ENCODE data around the gene GNAO1.

GRCh38 chr16:56325956-56326355, 134.7 kb downstream of the GNAO1 start:
- no peak for TF ChIP-seq SP2 (tag by site-specific recombination; IDR thresholded peaks at IDR 0.05)
- no peak for TF ChIP-seq SETDB1 (IDR thresholded peaks at IDR 0.05; ENCODE audit: insufficient read length, low read length)
- TF ChIP-seq ZNF274 (IDR thresholded peaks at IDR 0.05; ENCODE audit: low read length) = no peak
- no peak for TF ChIP-seq ZNF274 (tag by site-specific recombination; IDR thresholded peaks at IDR 0.05; ENCODE audit: borderline replicate concordance)
- no peak for TF ChIP-seq YY1 (tag by site-specific recombination; IDR thresholded peaks at IDR 0.05)
- no peak for TF ChIP-seq ZBTB21 (tag by site-specific recombination; IDR thresholded peaks at IDR 0.05)
- TF ChIP-seq, protein P1, sequence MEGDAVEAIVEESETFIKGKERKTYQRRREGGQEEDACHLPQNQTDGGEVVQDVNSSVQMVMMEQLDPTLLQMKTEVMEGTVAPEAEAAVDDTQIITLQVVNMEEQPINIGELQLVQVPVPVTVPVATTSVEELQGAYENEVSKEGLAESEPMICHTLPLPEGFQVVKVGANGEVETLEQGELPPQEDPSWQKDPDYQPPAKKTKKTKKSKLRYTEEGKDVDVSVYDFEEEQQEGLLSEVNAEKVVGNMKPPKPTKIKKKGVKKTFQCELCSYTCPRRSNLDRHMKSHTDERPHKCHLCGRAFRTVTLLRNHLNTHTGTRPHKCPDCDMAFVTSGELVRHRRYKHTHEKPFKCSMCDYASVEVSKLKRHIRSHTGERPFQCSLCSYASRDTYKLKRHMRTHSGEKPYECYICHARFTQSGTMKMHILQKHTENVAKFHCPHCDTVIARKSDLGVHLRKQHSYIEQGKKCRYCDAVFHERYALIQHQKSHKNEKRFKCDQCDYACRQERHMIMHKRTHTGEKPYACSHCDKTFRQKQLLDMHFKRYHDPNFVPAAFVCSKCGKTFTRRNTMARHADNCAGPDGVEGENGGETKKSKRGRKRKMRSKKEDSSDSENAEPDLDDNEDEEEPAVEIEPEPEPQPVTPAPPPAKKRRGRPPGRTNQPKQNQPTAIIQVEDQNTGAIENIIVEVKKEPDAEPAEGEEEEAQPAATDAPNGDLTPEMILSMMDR (tag by site-specific recombination; IDR thresholded peaks at IDR 0.05) = no peak
- TF ChIP-seq, protein P2, sequence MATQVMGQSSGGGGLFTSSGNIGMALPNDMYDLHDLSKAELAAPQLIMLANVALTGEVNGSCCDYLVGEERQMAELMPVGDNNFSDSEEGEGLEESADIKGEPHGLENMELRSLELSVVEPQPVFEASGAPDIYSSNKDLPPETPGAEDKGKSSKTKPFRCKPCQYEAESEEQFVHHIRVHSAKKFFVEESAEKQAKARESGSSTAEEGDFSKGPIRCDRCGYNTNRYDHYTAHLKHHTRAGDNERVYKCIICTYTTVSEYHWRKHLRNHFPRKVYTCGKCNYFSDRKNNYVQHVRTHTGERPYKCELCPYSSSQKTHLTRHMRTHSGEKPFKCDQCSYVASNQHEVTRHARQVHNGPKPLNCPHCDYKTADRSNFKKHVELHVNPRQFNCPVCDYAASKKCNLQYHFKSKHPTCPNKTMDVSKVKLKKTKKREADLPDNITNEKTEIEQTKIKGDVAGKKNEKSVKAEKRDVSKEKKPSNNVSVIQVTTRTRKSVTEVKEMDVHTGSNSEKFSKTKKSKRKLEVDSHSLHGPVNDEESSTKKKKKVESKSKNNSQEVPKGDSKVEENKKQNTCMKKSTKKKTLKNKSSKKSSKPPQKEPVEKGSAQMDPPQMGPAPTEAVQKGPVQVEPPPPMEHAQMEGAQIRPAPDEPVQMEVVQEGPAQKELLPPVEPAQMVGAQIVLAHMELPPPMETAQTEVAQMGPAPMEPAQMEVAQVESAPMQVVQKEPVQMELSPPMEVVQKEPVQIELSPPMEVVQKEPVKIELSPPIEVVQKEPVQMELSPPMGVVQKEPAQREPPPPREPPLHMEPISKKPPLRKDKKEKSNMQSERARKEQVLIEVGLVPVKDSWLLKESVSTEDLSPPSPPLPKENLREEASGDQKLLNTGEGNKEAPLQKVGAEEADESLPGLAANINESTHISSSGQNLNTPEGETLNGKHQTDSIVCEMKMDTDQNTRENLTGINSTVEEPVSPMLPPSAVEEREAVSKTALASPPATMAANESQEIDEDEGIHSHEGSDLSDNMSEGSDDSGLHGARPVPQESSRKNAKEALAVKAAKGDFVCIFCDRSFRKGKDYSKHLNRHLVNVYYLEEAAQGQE (tag by site-specific recombination; IDR thresholded peaks at IDR 0.05) = no peak
- no peak for TF ChIP-seq KLF1 (tag by site-specific recombination; IDR thresholded peaks at IDR 0.05)
- no peak for TF ChIP-seq ZBTB17 (tag by site-specific recombination; IDR thresholded peaks at IDR 0.05)
- TF ChIP-seq, protein P3, sequence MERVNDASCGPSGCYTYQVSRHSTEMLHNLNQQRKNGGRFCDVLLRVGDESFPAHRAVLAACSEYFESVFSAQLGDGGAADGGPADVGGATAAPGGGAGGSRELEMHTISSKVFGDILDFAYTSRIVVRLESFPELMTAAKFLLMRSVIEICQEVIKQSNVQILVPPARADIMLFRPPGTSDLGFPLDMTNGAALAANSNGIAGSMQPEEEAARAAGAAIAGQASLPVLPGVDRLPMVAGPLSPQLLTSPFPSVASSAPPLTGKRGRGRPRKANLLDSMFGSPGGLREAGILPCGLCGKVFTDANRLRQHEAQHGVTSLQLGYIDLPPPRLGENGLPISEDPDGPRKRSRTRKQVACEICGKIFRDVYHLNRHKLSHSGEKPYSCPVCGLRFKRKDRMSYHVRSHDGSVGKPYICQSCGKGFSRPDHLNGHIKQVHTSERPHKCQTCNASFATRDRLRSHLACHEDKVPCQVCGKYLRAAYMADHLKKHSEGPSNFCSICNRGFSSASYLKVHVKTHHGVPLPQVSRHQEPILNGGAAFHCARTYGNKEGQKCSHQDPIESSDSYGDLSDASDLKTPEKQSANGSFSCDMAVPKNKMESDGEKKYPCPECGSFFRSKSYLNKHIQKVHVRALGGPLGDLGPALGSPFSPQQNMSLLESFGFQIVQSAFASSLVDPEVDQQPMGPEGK (tag by site-specific recombination; IDR thresholded peaks at IDR 0.05) = no peak
- no peak for TF ChIP-seq ZNF777 (tag by site-specific recombination; IDR thresholded peaks at IDR 0.05; ENCODE audit: borderline replicate concordance)

Data from HEK293 (cell line).